HUDEP-2 (cell line): ENCODE measurements around the gene SALL2.
"Not testable (repeated sequence)": the region's sequence is repeated elsewhere in the genome, so short reads cannot be mapped to it uniquely, and the experiment has no call there.

ENCODE experiments used
- DNase-seq, 76 experiments: peaks; one replicate each; lab custom pipeline; 2025; ENCODE audit not compliant: unreplicated experiment in 76 of 76; lab: John Stamatoyannopoulos, UW

Gene SALL2

DNA sequence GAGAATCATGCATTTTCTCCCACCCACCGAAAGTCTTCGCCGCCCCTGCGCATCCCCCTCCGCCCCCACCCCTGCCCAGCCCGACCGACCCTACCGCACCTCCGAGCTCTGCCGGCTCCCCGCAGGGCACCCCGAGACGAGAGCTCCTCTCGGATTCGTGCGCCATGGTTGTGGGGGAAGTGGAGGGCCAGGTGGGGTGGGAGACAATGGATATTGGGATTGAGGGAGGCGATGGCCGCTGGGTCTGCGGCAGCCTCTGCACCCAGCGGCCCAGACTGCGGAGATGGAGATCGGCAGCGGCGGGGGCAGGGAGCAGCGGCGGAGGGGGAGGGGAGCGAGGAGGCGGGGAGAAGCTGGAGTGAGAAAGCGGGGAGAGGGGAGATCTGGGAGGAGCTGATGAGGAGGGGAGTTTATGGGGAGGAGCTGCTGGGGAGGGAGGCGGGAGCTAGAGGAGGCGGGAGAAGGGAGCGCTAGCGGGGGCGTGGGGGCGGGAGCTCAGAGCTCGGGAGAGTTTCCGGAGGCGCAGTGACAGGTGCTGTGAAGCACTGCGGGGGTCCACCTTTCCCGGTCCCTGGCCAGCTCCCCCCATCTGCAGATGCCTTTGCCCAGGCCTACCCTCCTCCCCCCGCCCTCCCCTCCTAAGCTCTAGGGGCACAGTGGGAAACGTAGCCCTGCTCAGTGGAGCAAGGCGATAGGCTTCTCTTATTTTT lies at the start of gene SALL2:
Gene SALL2 (minus strand): TSS at position 385 of the 710 bp plus-strand sequence. CDS start 219 bp downstream, at position 166.
- DNase-seq: peak in 11 of 76 experiments; percentile 6 to 42 (median 18)

DNA sequence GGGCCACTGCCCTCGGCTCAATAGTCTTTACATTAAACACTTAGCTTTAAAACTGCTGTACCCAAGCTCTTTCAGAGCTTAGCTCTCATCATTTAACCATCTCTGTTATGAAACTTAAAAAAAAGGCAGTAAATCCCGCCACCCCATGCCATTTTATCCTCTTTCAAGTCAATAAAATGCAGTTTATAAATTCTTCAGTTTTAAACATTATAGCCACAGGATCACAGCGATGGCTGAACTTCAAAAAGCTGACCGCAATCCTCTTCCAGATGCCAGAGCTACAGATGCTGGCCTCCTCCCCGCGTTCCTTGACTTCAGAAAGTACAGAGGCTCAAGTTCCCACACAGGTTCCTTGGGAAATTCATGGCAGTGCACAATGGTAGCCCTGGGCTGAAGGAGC lies 49.5 kb upstream of the SALL2 start:
- no peak for DNase-seq

DNA sequence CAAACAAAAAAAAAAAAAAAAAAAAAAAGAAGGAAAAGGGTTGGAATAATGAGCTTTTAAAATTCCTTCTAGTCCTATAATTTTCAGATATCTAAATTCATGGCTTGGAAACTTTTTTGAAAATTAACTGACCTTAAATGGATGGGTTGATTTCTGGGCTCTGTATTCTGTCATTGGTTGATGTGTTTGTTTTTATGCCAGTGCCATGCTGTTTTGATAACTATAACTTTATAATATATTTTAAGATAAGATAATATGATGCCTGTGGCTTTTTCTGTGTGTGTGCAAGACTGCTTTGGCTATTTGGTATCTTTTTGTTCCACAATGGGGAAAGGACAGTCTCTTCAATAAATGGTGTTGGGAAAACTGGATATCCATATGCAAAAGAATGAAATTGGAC lies 46.5 kb upstream of the SALL2 start:
- DNase-seq: no peak

DNA sequence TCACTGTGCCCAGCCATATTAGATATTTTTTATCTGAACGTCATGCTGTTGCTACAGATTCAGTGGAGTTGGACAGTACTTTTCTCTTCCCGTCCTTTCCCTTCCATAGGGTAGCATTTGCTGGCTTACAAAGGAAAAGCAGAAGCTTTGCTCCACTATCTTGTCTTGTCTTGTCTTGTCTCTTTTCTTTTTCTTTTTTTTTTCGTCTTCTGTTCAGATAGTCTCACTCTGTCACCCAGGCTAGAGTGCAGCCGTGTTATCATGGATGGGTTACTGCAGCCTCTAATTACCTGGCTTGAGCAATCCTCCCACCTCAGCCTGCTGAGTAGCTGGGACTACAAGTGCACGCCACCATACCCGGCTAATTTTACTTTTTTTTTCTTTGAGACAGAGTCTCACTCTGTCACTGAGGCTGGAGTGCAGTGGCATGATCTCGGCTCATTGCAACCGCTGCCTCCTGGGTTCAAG lies 32.6 kb upstream of the SALL2 start:
- DNase-seq: no peak

DNA sequence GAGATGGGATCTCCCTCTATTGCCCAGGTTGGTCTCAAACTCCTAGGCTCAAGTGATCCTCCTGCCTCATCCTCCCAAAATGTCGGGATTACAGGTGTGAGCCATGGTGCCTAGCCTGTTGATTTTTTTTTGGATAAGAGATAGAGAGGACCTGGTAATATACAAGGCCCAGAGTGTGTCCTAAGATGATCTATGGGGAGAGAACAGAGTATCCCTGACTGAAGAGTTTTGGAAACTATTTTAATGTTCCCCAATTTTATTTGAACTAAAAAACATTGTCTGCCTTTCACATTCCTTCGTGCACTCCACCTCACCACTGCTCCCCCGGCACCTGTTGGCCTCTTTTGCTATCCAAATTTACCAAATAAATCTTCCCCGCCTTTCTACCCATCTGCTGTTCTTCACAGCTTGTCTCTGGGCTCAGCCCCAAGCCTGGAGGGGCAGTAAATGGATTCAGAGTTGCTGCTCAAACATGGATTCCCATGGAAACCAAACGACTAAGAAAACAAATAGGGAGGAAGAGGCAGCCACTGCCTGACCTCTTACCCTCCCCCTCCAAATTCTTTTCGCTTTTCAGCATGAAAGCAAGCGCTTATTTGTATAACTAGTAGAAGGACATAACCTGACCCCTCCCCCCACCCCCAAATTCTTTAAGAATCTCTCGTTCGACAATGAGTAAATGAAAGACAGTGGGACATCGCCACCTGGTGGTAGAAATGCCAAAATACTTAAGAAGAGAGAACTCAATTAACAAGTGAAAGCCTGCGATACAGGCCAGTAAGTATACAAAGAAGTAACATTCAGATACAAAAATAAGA lies 31.1 kb upstream of the SALL2 start:
- peak in 63 of 76 experiments; percentile 1 to 75 (median 41) for DNase-seq

DNA sequence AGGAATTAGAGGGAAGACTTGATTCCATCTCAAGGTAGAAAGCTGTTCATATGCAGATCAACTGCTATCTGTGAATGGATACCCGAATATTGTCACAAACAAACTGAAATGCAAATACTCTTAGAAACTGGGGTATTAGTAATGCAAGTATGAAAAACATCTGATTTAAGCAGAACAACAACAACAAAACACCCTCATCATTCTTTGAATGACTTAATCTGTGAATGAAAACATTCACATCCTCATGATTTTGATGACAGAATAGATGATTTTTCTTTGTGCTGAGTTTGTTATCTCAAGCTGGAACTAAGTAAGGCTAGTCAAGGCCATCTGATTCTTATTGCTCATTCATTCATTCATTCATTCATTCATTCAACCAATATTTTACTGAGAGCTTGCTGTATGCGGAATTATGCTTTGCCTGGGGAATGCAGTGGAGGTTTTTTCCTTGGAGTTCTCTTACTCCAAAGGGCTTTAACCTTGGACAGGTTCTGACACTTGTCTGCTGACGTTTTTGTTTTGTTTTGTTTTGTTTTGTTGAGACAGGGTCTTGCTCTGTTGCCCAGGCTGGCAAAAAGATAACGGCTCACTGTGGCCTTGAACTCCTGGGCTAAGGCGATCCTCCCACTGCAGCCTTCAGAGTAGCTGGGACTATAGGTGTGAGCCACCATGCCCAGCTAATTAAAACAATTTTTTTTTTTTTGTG lies 30.4 kb upstream of the SALL2 start:
- DNase-seq: no peak

DNA sequence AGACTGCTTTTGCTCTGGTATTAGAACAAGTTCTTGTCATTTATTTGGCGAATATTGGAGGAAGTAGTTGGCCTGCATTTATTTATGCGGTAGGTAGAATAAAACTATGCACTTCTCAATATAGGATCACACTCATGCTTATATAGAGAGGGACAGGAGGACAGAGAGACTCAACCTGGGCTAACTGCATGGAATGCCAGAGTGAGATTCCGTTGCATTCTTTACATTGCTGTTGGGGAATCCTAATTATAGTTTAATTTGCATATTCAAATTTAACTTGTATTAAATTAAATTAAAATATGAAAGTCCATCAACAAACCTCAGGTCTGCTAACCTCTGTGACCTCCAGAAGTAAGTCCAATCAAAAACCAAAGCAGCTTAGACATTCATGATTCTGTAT lies 27.1 kb upstream of the SALL2 start:
- DNase-seq: no peak

DNA sequence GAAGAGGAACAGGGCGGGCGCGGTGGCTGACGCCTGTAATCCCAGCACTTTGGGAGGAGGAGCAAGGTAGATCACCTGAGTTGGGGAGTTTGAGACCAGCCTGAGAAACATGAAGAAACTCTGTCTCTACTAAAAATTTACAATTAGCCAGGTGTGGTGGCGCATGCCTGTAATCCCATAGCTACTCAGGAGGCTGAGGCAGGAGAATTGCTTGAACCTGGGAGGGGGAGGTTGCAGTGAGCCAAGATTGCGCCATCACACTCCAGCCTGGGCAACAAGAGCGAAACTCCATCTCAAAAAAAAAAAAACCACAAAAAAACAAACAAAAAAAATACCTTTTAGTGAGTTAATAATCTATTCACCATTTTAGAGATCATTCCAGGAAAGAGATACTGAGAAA lies 18.4 kb upstream of the SALL2 start:
- not testable (repeated sequence) for DNase-seq

DNA sequence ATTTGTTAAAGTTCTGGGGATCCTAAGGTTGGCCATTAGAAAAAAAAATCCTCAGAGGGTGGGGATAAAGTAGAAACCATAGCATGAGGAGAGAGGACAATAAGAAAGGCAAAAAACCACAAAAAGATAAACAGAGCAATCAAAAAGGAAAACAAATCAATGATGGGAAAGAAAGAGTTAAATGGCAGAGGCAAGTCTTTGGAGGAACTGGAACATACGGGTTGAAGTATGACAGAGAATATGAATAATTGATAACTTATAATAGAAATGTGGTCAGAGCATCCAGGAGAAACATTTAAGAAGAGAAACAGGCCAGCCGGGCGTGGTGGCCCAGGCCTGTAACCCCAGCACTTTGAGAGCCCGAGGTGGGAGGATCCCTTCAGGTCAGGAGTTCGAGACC lies 17.8 kb upstream of the SALL2 start:
- DNase-seq: no peak

DNA sequence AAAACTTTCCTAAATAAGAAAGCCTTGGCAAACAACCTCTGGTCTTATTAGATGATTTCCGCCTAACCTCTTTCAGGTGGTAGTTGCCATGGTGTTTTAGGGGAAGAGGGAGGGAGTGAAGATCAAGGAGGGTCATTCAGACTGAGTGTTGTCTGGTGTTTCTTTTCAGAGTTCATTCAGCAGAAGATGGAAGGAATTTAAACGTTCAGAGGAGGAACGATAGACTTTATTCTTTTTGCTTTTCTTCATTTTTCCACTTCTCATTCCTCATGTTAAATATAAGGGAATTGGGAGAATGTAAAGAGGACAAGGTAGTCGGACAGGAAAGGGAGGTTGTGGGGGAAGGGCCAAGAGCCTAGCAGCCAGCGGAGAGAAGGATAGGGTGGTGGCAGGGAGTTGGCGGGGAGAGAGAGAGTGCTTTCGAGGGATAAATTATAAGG lies 17.4 kb upstream of the SALL2 start:
- DNase-seq: no peak

DNA sequence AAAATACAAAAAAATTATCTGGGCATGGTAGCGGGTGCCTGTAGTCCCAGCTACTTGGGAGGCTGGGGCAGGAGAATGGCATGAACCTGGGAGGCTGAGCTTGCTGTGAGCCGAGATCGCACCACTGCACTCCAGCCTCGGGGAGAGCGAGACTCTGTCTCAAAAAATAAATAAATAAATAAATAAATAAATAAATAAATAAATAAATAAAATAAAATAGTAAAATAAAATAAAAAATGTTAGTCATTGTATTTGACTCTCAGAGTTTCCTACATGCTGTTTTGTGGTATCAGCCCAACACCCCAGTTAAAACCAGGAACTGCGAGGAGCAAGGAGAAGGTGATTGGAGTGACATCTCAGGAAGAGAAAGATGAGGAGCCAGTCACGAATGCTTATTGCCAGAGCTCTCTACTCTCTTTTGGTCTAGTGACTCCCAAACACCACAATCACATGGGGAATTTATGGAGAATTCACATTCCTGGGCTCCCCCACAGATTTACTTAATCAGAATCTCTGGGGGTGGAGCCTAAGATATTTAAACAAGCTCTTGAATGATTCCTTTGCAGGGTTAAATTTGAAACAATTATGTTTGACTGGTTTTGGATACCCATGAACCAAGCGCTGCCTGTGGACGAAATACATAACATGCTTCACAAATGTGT lies 15.4 kb upstream of the SALL2 start:
- DNase-seq: no peak

DNA sequence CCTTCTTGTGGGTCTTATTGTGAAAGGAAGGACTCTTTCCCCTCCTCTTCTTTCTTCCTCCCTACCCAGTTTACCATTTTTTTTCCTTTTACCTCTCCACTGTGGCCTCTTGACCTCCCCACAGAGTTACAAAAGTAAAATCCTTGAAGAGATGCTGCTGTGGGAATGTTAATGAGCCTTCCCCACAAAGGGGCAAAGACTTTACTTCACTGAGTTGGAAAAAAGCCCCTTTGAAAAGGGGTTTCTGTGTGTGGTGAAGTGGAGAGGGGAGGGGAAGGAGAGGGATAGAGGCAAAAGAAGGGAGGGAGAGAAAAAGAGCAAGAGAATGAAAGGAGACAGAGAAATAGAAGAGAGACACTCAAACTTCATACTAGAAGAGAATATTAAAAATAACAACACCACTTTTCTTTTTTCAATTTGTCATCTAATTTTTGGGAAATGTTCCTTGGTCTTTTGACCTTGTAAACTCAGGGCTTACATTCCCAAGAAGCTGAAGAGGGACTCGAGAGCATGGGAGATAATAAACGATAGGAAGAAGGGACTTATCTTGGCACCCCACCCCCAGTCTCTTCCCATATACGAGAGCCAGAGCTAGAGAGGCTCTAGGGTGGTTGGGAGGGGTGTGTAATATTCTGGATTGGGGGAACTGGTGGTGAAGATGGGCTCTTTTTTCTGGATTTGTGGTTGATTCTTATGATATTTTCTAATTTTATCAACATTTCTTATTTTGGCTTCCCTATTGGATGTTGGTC lies 13.2 kb upstream of the SALL2 start:
- DNase-seq: no peak

DNA sequence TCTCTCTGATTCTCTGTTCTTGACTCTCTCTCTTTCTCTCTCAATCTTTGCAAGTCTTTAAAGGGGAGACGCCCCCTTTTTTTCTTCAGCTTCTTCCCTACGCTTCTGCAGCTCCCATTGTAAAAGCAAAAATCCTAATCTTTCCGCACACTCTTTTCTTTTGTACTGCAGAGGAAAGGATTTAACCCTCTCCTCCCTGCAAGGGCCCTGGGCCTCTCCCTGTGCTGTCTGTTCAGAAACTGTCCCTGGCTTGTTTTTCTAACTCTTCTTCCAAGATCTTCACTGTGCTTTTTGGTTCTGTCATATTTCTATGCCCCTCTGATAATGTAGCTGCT lies 10.9 kb upstream of the SALL2 start:
- no peak for DNase-seq

DNA sequence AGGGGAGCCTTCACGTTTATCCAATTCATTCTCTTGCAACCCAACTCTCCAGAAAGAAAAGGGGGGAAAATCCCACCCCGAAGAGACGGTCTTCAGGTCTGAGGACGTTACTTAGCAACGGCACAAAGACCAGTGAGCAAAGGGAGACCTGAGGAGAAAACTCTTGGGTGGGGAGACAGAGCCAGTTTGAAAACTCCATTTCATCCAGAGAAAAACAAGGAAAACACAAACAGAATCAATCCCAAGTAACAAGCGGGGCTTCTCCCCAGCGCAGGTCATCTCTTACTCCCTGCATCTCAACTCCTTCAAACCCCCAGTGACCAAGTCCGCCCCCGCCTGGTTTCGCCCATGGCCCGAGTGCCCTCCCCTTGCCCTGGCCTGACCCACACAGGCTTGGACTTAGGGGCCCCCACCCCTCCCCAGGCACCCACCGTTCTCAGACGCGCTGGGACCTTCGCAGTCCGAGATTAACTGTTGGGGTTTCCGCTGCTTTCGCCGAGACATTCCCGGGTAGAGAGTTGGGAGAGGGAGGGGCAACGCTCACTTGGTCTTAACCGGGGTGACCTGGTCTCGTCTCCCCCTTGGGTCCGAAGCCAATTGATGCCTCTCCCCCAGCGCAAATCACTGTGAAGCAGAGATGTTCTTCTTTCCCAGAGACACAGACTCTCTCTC lies 10.4 kb upstream of the SALL2 start:
- DNase-seq: no peak

DNA sequence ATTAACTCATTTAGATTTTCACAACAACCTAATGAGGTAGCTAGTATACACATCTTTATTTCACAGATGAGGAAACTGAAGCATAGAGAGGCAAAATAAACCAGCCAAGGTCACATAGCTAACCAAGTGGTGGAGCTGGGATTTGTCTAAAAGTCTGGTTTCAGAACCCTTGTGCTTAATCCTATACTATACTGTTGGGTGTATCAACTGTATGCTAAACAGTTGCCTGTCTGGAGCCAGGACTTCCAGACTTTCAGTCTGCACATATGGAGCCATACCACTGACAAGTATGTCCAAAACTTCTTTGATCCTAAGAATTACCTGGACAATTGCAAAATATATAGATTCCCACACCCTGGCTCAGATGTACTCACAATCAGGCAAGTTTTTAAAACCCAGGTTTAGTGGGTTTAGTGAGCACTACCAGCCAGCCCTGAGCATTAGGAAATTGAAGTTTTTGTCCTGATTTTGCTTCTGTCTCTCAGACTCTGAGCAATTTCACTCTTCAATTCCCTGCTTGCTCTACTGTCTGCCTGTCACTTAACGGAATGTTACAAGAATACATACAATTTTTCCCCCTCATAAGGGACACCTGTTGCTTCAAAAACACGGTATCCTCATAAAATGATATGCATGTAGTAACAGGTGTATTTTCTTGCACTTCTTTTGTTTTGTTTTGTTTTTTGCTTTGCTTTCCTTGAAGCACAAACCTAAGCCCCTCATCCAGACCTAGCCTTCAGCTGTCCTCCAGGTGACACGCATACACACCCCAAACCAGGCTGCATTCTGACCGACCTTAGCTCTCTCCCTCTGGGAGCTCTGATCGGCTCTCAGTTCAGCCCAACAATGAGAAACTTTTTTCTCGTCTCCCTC lies 9.6 kb upstream of the SALL2 start:
- DNase-seq: no peak

DNA sequence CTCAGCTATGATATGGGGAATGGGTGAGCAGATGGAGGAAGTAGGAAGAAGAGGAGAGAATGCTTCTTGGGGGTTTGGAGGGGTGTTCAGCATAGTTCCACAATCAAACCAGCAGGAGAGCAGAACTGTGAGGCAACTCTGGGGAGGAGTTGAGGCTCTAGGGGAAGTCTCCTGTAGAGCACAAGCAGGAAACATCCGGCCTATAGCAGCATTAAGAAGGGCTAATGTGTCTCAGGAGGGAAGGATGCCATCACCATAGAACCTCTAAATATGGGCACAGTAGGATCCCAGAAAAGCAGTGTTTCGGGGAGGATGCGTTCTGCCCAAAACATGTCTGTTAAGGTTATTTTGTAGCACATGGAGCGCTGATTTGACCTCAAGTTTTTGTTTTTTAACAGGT lies 8.4 kb upstream of the SALL2 start:
- no peak for DNase-seq

DNA sequence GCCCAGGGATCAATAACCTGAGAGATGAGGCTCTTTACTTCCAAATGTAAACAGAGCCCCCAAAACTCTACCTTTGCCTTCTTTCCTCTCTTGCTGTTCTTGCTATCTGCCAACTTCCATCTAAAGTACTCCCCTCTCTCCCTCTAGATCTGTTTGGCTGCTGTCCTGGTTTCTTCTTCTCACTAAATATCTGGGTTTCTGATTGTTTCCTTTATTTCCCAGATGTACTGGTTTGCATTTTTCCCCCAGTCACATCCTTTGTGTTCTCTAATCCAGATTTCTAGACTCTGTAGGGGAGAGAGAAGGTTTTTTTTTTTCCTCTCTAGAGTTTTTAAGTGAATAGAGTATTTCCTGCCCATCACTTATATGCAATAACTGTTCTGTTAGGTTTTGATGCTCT lies 7.1 kb upstream of the SALL2 start:
- no peak for DNase-seq

DNA sequence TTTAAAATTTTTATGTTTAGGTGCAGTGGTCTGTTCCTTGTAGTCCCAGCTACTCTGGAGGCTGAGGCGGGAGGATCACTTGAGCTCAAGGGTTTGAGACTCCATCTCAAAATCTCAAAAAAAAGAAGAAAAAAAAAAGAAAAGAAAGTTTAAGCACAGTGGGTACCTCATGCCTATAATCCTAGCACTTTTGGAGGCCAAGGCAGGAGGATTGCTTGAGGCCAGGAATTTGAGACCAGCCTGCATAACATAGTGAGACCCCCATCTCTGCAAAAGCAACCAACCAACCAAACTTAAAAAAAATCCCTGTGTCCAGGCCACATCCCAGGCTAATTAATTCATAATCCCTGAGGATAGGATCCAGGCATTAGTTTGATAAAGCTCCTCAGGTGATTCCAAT lies 3.4 kb upstream of the SALL2 start:
- no peak for DNase-seq
